Neuronal stem cell (in vitro differentiated cells): Measurements from ENCODE around the gene PLAAT4.
"Not testable (repeated sequence)": the region's sequence is repeated elsewhere in the genome, so short reads cannot be mapped to it uniquely, and the experiment has no call there.

ENCODE experiments used
- DNase-seq: peaks from one replicate; pipeline ENCODE4 v3.0.0-alpha.2; 2013; ENCODE audit warnings: low spot score
- H2AFZ ChIP-seq: one replicate; pipeline ENCODE4 v1.6.1; 2013; ENCODE audit warnings: mild to moderate bottlenecking, low read length, inconsistent platforms
- H2AK5ac ChIP-seq: 2 replicates; pipeline ENCODE4 v1.6.1; 2013; ENCODE audit warnings: low read depth, mild to moderate bottlenecking, inconsistent platforms, low read length, moderate library complexity, mixed read lengths
- H2BK120ac ChIP-seq: 2 replicates; pipeline ENCODE4 v1.6.1; 2013; ENCODE audit warnings: low read depth, mild to moderate bottlenecking, inconsistent platforms, low read length, moderate library complexity, mixed read lengths
- H2BK12ac ChIP-seq: one replicate; pipeline ENCODE4 v1.6.1; 2013; ENCODE audit warnings: low read length, inconsistent platforms
- H2BK15ac ChIP-seq: 2 replicates; pipeline ENCODE4 v1.6.1; 2013; ENCODE audit warnings: mild to moderate bottlenecking, low read length, inconsistent platforms, mixed read lengths
- H2BK5ac ChIP-seq: one replicate; pipeline ENCODE4 v1.6.1; 2013; ENCODE audit warnings: inconsistent platforms, mild to moderate bottlenecking, low read length, moderate library complexity
- H3K14ac ChIP-seq: one replicate; pipeline ENCODE4 v1.6.1; 2013; ENCODE audit warnings: low read length, inconsistent platforms
- H3K18ac ChIP-seq: 2 replicates; pipeline ENCODE4 v1.6.1; 2013; ENCODE audit warnings: low read length, inconsistent platforms
- H3K23ac ChIP-seq: 2 replicates; pipeline ENCODE4 v1.6.1; 2013; ENCODE audit warnings: low read depth, mild to moderate bottlenecking, mixed read lengths, low read length, inconsistent platforms; ENCODE audit not compliant: poor library complexity
- H3K27ac ChIP-seq: replicated peaks from 3 replicates; pipeline ENCODE4 v1.5.1; 2013; ENCODE audit warnings: low read length, inconsistent platforms
- H3K27me3 ChIP-seq, 3 experiments: 2 replicates each; pipeline ENCODE4 v1.6.1; 2013; ENCODE audit warnings: low read length in 3 of 3, mild to moderate bottlenecking in 2 of 3, inconsistent platforms in 1 of 3, low read depth in 1 of 3, mixed read lengths in 1 of 3, moderate library complexity in 1 of 3; ENCODE audit not compliant: control insufficient read depth in 3 of 3, insufficient read depth in 3 of 3
- H3K36me3 ChIP-seq, 2 donors: replicated peaks in 1 of 2; 2 replicates each; pipeline ENCODE4 v1.6.1; 2013; ENCODE audit warnings: low read length in 2 of 2; ENCODE audit not compliant: control insufficient read depth in 2 of 2, insufficient read depth in 2 of 2
- H3K4ac ChIP-seq: 2 replicates; pipeline ENCODE4 v1.6.1; 2013; ENCODE audit warnings: inconsistent platforms, mild to moderate bottlenecking, low read length, moderate library complexity
- H3K4me1 ChIP-seq, 2 donors: 1 replicate in 1 of 2; 2 replicates in 1 of 2; pipeline ENCODE4 v1.6.1; 2013; ENCODE audit warnings: low read length in 2 of 2, low read depth in 1 of 2; ENCODE audit not compliant: control insufficient read depth in 2 of 2, insufficient read depth in 1 of 2
- H3K4me2 ChIP-seq: one replicate; pipeline ENCODE4 v1.6.1; 2013; ENCODE audit warnings: mild to moderate bottlenecking, low read length, inconsistent platforms; ENCODE audit not compliant: insufficient read depth, poor library complexity, severe bottlenecking
- H3K4me3 ChIP-seq, 2 donors: 2 replicates each; pipeline ENCODE4 v1.5.1; 2013; ENCODE audit warnings: low read length in 2 of 2, mild to moderate bottlenecking in 2 of 2, inconsistent platforms in 1 of 2, moderate library complexity in 1 of 2
- H3K79me1 ChIP-seq: one replicate; pipeline ENCODE4 v1.6.1; 2013; ENCODE audit warnings: low read depth, mild to moderate bottlenecking, inconsistent platforms, low read length, moderate library complexity
- H3K9ac ChIP-seq: one replicate; pipeline ENCODE4 v1.6.1; 2013; ENCODE audit warnings: mild to moderate bottlenecking, low read depth, low read length, inconsistent platforms; ENCODE audit not compliant: poor library complexity
- H3K9me3 ChIP-seq, 2 donors: replicated peaks in 1 of 2; 2 replicates each; pipeline versions ENCODE3 to v1.6.1; 2013; ENCODE audit warnings: low read length in 2 of 2, mild to moderate bottlenecking in 2 of 2, inconsistent platforms in 1 of 2, low read depth in 1 of 2, mixed read lengths in 1 of 2, moderate library complexity in 1 of 2; ENCODE audit not compliant: control insufficient read depth in 2 of 2, insufficient read depth in 1 of 2
- H4K8ac ChIP-seq: one replicate; pipeline ENCODE4 v1.6.1; 2013; ENCODE audit warnings: low read depth, mild to moderate bottlenecking, inconsistent platforms, low read length, moderate library complexity
- H4K91ac ChIP-seq: one replicate; pipeline ENCODE4 v1.6.1; 2013; ENCODE audit warnings: low read length, low read depth, mild to moderate bottlenecking, inconsistent platforms; ENCODE audit not compliant: poor library complexity
- WGBS, 2 donors: extraction: QIAGEN DNeasy Blood & Tissue Kit; methylation state at CpG; one replicate each; pipeline ENCODE4 v1.1.7; 2013; ENCODE audit warnings: missing lambda C conversion rate in 2 of 2, mixed read lengths in 1 of 2; ENCODE audit not compliant: insufficient read length in 2 of 2, insufficient replicate concordance in 1 of 2; ENCODE audit errors: extremely low coverage in 2 of 2; 5-methylcytosine and 5-hydroxymethylcytosine counted together

PLAAT4 gene

GRCh38 chr11:63548178-63548577, 11.6 kb downstream of the PLAAT4 start:
- peaks cover 0 to 2% of the 10 kb centered on the region in 2 donors for H3K4me1 ChIP-seq
- DNase-seq = no peak
- peaks cover 0 to 5% (median 0%) of the 10 kb centered on the region in 3 experiments for H3K27me3 ChIP-seq
- H3K27ac ChIP-seq = no peak overlapping the region
- no peak overlapping the region for H2AK5ac ChIP-seq
- no peak overlapping the region for H2BK12ac ChIP-seq
- H3K4me2 ChIP-seq = no peak overlapping the region
- H3K36me3 ChIP-seq = no peaks in the 10 kb centered on the region
- no peak overlapping the region for H3K14ac ChIP-seq
- H3K4me3 ChIP-seq = no peak overlapping the region
- no peak overlapping the region for H4K91ac ChIP-seq
- no CpG with 5 or more reads among the region's 4 CpGs for WGBS, 2 donors
- no peak overlapping the region for H4K8ac ChIP-seq
- no peak overlapping the region for H3K18ac ChIP-seq
- no peak overlapping the region for H3K23ac ChIP-seq
- no peaks in the 10 kb centered on the region for H3K79me1 ChIP-seq
- H2BK15ac ChIP-seq = no peak overlapping the region
- H3K9me3 ChIP-seq = no peaks in the 10 kb centered on the region
- H3K9ac ChIP-seq = no peak overlapping the region
- no peak overlapping the region for H2BK120ac ChIP-seq
- H2BK5ac ChIP-seq = no peak overlapping the region
- H2AFZ ChIP-seq = no peak overlapping the region
- no peak overlapping the region for H3K4ac ChIP-seq

GRCh38 chr11:63549411-63549810, 12.8 kb downstream of the PLAAT4 start:
- Histone ChIP-seq H2BK120ac (no peak overlapping the region), H2BK15ac (no peak overlapping the region), H3K4me2 (no peak overlapping the region), H2BK5ac (no peak overlapping the region), H3K14ac (no peak overlapping the region), H2BK12ac (no peak overlapping the region), H4K8ac (no peak overlapping the region), H3K18ac (no peak overlapping the region), H3K9ac (no peak overlapping the region), H3K4me3 (no peak overlapping the region), H3K9me3 (no peaks in the 10 kb centered on the region), H2AFZ (no peak overlapping the region), H2AK5ac (no peak overlapping the region), H3K27me3 (peaks cover 0 to 5% (median 0%) of the 10 kb centered on the region in 3 experiments), H3K27ac (no peak overlapping the region), H3K23ac (no peak overlapping the region), H3K4ac (no peak overlapping the region), H3K79me1 (no peaks in the 10 kb centered on the region), H3K4me1 (peaks cover 0 to 2% of the 10 kb centered on the region in 2 donors), H4K91ac (no peak overlapping the region), H3K36me3 (no peaks in the 10 kb centered on the region)
- no CpG with 5 or more reads among the region's 4 CpGs for WGBS, 2 donors
- no peak for DNase-seq

GRCh38 chr11:63550156-63550700, 13.6 kb downstream of the PLAAT4 start:
- not testable (repeated sequence) for H3K9me3 ChIP-seq, H2BK120ac ChIP-seq, H3K4me2 ChIP-seq, H2BK15ac ChIP-seq, H4K8ac ChIP-seq, H2BK12ac ChIP-seq, H3K9ac ChIP-seq, H3K23ac ChIP-seq, H3K18ac ChIP-seq, H2AFZ ChIP-seq, DNase-seq, H3K36me3 ChIP-seq, H3K4me1 ChIP-seq, H4K91ac ChIP-seq, H2AK5ac ChIP-seq, H3K14ac ChIP-seq, H3K27ac ChIP-seq, H2BK5ac ChIP-seq, H3K4ac ChIP-seq, H3K27me3 ChIP-seq, H3K4me3 ChIP-seq, H3K79me1 ChIP-seq
- no CpG with 5 or more reads among the region's 31 CpGs for WGBS, 2 donors

GRCh38 chr11:63551091-63551888, 14.7 kb downstream of the PLAAT4 start:
- H3K4me2 ChIP-seq = no peak overlapping the region
- no peak overlapping the region for H4K91ac ChIP-seq
- no peak overlapping the region for H3K9ac ChIP-seq
- no peak overlapping the region for H2BK15ac ChIP-seq
- H3K79me1 ChIP-seq = no peaks in the 10 kb centered on the region
- H3K36me3 ChIP-seq = no peaks in the 10 kb centered on the region
- H2BK12ac ChIP-seq = no peak overlapping the region
- DNase-seq = no peak
- H3K4ac ChIP-seq = no peak overlapping the region
- H2BK5ac ChIP-seq = no peak overlapping the region
- H3K4me1 ChIP-seq = peaks cover 2 to 5% of the 10 kb centered on the region in 2 donors
- no peak overlapping the region for H3K27ac ChIP-seq
- no peak overlapping the region for H2AFZ ChIP-seq
- peaks cover 0 to 7% (median 0%) of the 10 kb centered on the region in 3 experiments for H3K27me3 ChIP-seq
- peak overlapping the region; percentile 3 for H2AK5ac ChIP-seq
- no peak overlapping the region for H3K4me3 ChIP-seq
- H4K8ac ChIP-seq = no peak overlapping the region
- no peaks in the 10 kb centered on the region for H3K9me3 ChIP-seq
- H3K14ac ChIP-seq = no peak overlapping the region
- H2BK120ac ChIP-seq = no peak overlapping the region
- WGBS, 2 donors = no CpG with 5 or more reads among the region's 27 CpGs
- no peak overlapping the region for H3K23ac ChIP-seq
- no peak overlapping the region for H3K18ac ChIP-seq
